ENCODE measurements around the gene POC1B. TPM values are rescaled to one million over a fixed set of nuclear protein-coding genes. Genes with fewer than 3 reads are reported as not detected.
A peak's percentile ranks its signal among the peaks of the same experiment; 100 is the strongest.

POC1B gene
- total RNA-seq, 1 donor from 2014 or later = 15.2 TPM

DNA sequence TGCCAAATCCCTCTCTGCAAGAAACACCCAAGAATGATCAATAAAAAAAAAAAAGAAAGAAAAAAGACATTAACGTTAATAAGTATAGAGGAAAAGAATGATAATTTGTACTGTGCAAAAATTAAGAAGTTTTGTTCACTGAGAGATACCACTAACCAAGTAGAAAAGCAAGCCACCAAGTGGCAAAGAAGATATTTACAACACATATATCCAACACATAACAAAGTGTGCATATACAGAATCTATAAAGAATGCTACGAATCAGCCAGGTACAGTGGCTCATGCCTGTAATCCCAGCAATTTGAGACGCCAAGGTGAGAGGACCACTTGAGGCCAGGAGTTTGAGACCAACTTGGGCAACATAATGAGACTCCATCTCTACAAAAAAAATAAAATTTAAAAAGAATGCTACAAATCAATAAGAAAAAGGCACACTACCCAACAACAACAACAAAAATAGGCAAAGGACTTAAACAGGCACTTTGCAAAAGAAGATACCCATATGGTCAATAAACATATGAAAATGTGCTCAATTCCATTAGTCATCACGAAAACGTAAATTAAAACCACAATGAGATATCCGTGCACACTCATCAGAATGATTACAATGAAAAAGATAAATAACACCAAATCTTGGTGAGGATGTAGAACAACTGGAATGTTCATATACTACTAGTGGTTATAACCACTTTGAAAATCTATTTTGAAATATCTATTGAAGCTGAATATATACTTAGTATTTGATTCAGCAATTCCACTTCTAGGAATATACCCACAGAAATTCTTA, 21.1 kb downstream of the POC1B start:
- Mint-ChIP-seq H3K36me3 (ENCODE audit: low read depth) (peaks cover 11% of the 10 kb centered on the region), H3K4me1 (no peaks in the 10 kb centered on the region), H3K27me3 (ENCODE audit: low read depth) (no peaks in the 10 kb centered on the region), H3K27ac (ENCODE audit: unreplicated experiment) (no peak overlapping the region), H3K9me3 (peaks cover 5% of the 10 kb centered on the region), H3K4me3 (no peak overlapping the region)
- TF ChIP-seq, protein P1, sequence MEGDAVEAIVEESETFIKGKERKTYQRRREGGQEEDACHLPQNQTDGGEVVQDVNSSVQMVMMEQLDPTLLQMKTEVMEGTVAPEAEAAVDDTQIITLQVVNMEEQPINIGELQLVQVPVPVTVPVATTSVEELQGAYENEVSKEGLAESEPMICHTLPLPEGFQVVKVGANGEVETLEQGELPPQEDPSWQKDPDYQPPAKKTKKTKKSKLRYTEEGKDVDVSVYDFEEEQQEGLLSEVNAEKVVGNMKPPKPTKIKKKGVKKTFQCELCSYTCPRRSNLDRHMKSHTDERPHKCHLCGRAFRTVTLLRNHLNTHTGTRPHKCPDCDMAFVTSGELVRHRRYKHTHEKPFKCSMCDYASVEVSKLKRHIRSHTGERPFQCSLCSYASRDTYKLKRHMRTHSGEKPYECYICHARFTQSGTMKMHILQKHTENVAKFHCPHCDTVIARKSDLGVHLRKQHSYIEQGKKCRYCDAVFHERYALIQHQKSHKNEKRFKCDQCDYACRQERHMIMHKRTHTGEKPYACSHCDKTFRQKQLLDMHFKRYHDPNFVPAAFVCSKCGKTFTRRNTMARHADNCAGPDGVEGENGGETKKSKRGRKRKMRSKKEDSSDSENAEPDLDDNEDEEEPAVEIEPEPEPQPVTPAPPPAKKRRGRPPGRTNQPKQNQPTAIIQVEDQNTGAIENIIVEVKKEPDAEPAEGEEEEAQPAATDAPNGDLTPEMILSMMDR (conservative IDR thresholded peaks at IDR 0.05) = peak; percentile 19
- DNase-seq (ENCODE audit: low read depth, low spot score) = no peak

DNA sequence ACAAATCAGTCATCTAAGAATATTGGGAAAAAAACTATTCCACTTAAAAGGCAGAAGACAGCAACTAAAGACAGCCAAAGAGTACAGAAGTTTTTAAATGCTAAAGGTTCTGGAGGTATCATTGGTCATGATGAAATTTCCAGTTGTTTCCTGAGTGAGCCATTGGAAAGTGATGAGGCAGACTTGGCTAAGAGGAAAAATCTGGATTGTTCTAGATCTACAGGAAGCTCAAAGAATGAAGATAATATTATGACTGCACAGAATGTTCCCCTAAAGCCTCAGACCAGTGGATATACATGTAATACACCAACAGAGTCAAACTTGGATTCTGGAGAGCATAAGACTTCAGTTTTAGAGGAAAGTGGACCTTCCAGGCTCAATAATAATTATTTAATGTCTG, 24.1 kb downstream of the POC1B start:
- TF ChIP-seq, protein P1 (conservative IDR thresholded peaks at IDR 0.05) = no peak
- H3K27ac Mint-ChIP-seq (ENCODE audit: unreplicated experiment) = no peak overlapping the region
- H3K9me3 Mint-ChIP-seq = peaks cover 5% of the 10 kb centered on the region
- H3K4me1 Mint-ChIP-seq = no peaks in the 10 kb centered on the region
- H3K4me3 Mint-ChIP-seq = no peak overlapping the region
- no peaks in the 10 kb centered on the region for H3K27me3 Mint-ChIP-seq (ENCODE audit: low read depth)
- no peak for DNase-seq (ENCODE audit: low read depth, low spot score)
- H3K36me3 Mint-ChIP-seq (ENCODE audit: low read depth) = peaks cover 15% of the 10 kb centered on the region

DNA sequence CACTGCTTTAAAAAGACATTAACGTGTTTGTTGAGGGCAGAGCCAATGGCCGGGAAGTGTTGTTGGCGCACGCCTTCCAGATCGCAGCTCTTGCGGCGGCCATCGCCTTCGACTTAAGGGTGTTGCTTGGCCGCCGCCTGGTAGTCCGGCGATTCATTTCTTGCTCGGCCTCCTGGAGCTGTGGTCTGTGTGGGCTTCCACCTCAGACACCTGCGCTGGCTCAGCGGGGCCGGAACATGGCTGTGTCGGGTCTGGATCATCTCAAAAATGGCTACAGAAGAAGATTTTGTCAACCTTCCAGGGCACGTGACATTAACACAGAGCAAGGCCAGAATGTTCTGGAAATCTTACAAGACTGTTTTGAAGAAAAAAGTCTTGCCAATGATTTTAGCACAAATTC, 26.0 kb downstream of the POC1B start:
- H3K27me3 Mint-ChIP-seq (ENCODE audit: low read depth) = no peaks in the 10 kb centered on the region
- H3K4me3 Mint-ChIP-seq = no peak overlapping the region
- no peaks in the 10 kb centered on the region for H3K4me1 Mint-ChIP-seq
- H3K36me3 Mint-ChIP-seq (ENCODE audit: low read depth) = peaks cover 15% of the 10 kb centered on the region
- H3K27ac Mint-ChIP-seq (ENCODE audit: unreplicated experiment) = no peak overlapping the region
- no peak for DNase-seq (ENCODE audit: low read depth, low spot score)
- H3K9me3 Mint-ChIP-seq = peaks cover 5% of the 10 kb centered on the region
- TF ChIP-seq, protein P1 (conservative IDR thresholded peaks at IDR 0.05) = no peak

DNA sequence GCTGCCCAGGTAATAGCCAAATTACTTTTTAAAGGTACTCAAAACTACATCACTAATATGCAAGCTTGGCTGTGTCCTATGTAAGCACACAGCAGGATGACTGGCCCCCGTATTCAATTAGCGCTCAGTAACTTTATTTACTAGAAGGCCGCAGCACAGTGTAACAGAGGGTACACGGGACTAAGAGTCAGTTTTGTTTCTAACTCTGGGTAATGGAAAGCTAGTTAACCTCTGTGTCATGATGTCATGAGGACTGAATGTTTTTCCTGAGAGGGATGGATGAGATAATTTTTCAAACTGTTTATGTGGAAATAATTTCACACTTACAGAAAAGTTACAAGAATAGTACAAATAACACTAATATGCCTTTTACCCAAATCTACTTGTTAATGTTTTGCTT, 28.4 kb downstream of the POC1B start:
- H3K4me3 Mint-ChIP-seq = no peak overlapping the region
- DNase-seq (ENCODE audit: low read depth, low spot score) = no peak
- H3K9me3 Mint-ChIP-seq = peaks cover 4% of the 10 kb centered on the region
- H3K27me3 Mint-ChIP-seq (ENCODE audit: low read depth) = no peaks in the 10 kb centered on the region
- no peak overlapping the region for H3K27ac Mint-ChIP-seq (ENCODE audit: unreplicated experiment)
- no peaks in the 10 kb centered on the region for H3K4me1 Mint-ChIP-seq
- peaks cover 12% of the 10 kb centered on the region for H3K36me3 Mint-ChIP-seq (ENCODE audit: low read depth)
- TF ChIP-seq, protein P1 (conservative IDR thresholded peaks at IDR 0.05) = no peak

DNA sequence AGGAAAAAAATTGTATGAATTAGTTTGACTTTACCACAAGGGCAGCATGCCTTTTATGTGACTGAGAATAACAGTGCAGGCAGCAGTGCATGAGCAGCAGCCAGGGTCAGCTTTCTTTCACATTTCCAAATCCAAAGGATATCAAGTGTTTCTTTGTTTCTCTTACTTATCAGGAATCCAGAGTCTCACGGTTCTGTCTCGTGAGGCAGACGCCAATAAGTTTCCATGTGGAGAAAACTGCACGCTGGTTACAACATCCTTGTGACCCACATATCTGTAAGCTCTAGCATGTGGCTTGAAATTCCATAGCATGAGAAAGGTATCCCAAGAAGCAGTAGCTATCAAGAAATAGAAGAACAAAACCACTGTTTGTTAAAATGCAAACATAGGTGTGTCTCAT, 28.8 kb downstream of the POC1B start:
- DNase-seq (ENCODE audit: low read depth, low spot score) = no peak
- no peaks in the 10 kb centered on the region for H3K4me1 Mint-ChIP-seq
- H3K27me3 Mint-ChIP-seq (ENCODE audit: low read depth) = no peaks in the 10 kb centered on the region
- H3K27ac Mint-ChIP-seq (ENCODE audit: unreplicated experiment) = no peak overlapping the region
- TF ChIP-seq, protein P1 (conservative IDR thresholded peaks at IDR 0.05) = no peak
- no peaks in the 10 kb centered on the region for H3K9me3 Mint-ChIP-seq
- H3K36me3 Mint-ChIP-seq (ENCODE audit: low read depth) = peaks cover 8% of the 10 kb centered on the region
- no peak overlapping the region for H3K4me3 Mint-ChIP-seq
